Effector memory CD8-positive, alpha-beta T cell (primary cell): ENCODE results near the gene RBM6.
"Not testable (repeated sequence)": the region's sequence is repeated elsewhere in the genome, so short reads cannot be mapped to it uniquely, and the experiment has no call there.

Source experiments
- ATAC-seq: fragments of 150-1000 bp; cut with Tn5 transposase; replicated peaks from 2 replicates; pipeline ENCODE4 v1.10.0; 2021; ENCODE audit warnings: mild to moderate bottlenecking, moderate library complexity
- DNase-seq, 3 experiments: peaks; one replicate each; pipeline ENCODE4 v3.0.0; 2021
- H3K27ac Mint-ChIP-seq, 2 donors: one replicate each; pipeline ENCODE4 v1.8.0; 2022; ENCODE audit warnings: mild to moderate bottlenecking in 2 of 2, mixed read lengths in 2 of 2, moderate library complexity in 2 of 2
- H3K27me3 Mint-ChIP-seq, 2 donors: one replicate each; pipeline ENCODE4 v1.8.0; 2022; ENCODE audit warnings: mixed read lengths in 2 of 2
- H3K36me3 Mint-ChIP-seq: one replicate; pipeline ENCODE4 v1.8.0; 2022; ENCODE audit warnings: mild to moderate bottlenecking, moderate library complexity, mixed read lengths; ENCODE audit not compliant: insufficient read depth
- H3K4me1 Mint-ChIP-seq, 2 donors: one replicate each; pipeline ENCODE4 v1.8.0; 2022; ENCODE audit warnings: low read depth in 2 of 2, mixed read lengths in 2 of 2
- H3K4me3 Mint-ChIP-seq, 2 donors: one replicate each; pipeline ENCODE4 v1.8.0; 2022; ENCODE audit warnings: mild to moderate bottlenecking in 2 of 2, mixed read lengths in 2 of 2, moderate library complexity in 2 of 2
- H3K9me3 Mint-ChIP-seq, 2 donors: one replicate each; pipeline ENCODE4 v1.8.0; 2022; ENCODE audit warnings: mixed read lengths in 2 of 2

Gene RBM6

DNA sequence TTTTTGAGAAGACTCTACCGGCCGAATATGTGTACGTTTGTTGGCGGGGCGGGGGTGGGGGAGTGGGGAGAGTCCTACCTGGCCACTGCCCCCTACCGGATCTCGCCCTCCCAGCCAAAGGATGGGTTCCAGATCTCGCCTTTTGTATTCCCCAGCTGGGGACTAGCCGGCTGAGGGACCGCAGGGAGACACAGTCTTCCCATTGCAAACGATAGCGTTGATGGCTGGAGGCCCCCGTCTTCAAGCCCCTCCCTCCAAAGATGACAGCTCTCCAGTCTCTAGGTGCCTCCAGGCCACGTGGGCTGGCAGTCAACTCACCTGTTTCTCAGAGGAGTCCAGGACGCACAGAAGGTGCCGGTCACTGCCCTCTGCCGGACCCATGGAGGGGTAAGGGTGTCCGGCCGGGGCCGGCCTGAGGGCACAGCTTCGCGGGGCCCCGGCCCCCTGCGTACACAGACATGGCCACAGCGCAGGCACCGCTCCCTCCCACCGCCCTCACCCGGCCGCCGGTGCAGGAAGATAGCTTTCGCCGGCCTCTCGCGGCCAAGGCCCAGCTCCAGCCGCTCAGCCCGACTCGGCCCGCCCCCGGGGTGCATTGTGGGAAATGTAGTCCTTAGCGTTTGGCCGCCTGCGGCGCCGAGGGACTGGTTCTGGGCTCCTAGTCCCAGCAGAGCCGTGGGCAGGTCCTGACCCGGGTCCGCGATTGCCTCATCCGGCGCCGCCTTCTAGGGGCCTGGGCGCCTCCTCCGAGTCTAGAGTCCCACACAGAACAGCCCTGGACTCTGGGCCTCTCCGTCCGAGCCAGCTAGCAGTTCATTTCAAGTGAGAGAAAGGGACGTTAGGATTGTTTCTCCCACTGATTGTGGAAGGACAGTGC is 10.4 kb upstream of the RBM6 start, which contains the start of gene MON1A:
TSS of gene MON1A (minus strand) at position 521 of the 877 bp plus-strand sequence. CDS start 16,465 bp downstream, outside the sequence.
- ATAC-seq: peak; percentile 98
- Mint-ChIP-seq H3K9me3 (no peaks in the 10 kb centered on the region), H3K4me3 (peak within 1 kb of the TSS; percentile 81 to 85), H3K36me3 (no peaks in the 10 kb centered on the region), H3K27ac (peak within 1 kb of the TSS; percentile 89 to 91), H3K4me1 (peaks cover 17 to 24% of the 10 kb centered on the region in 2 donors), H3K27me3 (no peaks in the 10 kb centered on the region)
- peak; percentile 86 to 87 (median 86) for DNase-seq

DNA sequence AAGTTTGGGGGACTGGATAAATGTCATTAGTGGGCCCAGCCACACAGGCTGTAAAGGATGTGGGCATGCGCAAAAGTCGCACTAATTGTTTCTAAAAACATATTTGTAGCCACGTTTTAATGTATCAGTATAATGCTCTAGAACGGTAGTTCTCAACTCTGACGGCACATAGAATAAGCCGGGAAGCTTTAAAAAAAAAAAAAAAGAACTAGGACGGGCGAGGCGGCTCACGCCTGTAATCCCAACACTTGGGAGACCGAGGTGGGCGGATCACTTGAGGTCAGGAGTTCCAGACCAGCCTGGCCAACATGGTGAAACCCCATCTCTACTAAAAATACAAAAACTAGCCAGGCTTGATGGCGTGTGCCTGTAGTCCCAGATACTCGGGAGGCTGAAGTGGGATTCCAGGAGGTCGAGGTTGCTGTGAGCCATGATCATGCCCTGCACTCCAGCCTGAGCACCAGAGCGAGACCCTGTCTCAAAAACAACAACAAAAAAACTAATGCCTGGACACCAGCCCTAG is 9.7 kb upstream of the RBM6 start:
- ATAC-seq (no peak), DNase-seq (no peak)
- H3K4me3 Mint-ChIP-seq: peak overlapping the region; percentile 81 to 85
- peaks cover 17 to 24% of the 10 kb centered on the region in 2 donors for H3K4me1 Mint-ChIP-seq
- peak overlapping the region; percentile 89 to 91 for H3K27ac Mint-ChIP-seq
- H3K9me3 Mint-ChIP-seq: no peaks in the 10 kb centered on the region
- H3K27me3 Mint-ChIP-seq: no peaks in the 10 kb centered on the region
- H3K36me3 Mint-ChIP-seq: no peaks in the 10 kb centered on the region

DNA sequence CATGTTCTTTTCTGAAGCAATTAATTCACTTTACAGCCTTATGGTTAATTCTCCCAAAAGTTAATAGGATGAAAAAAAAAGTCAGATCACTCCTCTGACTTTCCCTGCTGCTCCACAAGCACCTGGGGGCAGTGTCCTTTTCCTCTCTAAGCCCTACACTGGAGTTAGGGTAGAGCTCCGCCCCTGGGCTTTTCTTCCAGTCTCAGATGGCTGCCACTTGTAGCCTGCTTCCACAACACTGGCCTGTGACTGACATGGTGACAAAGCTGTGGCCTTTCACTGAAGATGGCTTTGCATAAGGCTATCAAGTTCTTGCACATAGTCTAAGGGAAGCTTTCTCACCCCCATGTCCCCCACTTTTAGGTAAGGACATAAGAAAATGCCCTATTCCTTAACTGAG is 9.0 kb upstream of the RBM6 start:
- Mint-ChIP-seq H3K4me3 (peak overlapping the region in 1 of 2 donors; percentile 85), H3K27me3 (no peaks in the 10 kb centered on the region), H3K27ac (peak overlapping the region in 1 of 2 donors; percentile 59), H3K36me3 (no peaks in the 10 kb centered on the region), H3K9me3 (no peaks in the 10 kb centered on the region), H3K4me1 (peaks cover 17 to 21% of the 10 kb centered on the region in 2 donors)
- no peak for DNase-seq
- ATAC-seq: no peak

DNA sequence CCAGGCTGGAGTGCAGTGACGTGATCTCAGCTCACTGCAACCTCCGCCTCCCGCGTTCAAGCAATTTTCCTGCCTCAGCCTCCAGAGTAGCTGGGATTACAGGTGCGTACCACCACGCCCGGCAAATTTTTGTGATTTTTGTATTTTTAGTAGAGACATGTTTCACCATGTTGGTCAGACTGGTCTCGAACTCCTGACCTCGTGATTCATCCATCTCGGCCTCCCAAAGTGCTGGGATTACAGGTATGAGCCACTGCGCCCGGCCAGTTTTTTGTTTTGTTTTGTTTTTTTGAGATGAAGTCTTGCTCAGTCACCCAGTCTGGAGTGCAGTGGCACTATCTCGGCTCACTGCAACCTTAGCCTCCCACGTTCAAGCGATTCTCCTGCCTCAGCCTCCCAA is 7.7 kb upstream of the RBM6 start:
- not testable (repeated sequence) for H3K36me3 Mint-ChIP-seq, H3K4me3 Mint-ChIP-seq, H3K9me3 Mint-ChIP-seq, H3K27ac Mint-ChIP-seq, H3K27me3 Mint-ChIP-seq, DNase-seq, ATAC-seq
- H3K4me1 Mint-ChIP-seq: peaks cover 16 to 17% of the 10 kb centered on the region in 2 donors

DNA sequence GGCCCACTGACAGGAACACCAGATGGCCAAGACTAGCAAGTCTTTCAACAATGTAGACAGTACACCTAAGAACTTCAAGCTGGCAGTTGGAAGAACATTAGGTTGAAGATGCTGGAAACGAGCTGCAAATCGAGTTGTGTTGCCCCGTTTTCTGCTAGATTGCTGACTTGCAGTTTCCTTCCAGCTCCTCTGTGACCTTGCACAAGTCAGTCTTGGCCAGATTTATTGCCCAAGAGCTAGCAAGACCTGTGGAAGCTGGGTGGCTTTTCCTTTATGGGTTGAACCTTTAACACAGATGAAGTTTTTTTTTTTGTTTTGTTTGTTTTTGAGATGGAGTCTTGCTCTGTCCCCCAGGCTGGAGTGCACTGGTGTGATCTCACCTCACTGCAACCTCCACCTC is 2.9 kb upstream of the RBM6 start:
- ATAC-seq (no peak), DNase-seq (no peak)
- peaks cover 13% of the 10 kb centered on the region for H3K36me3 Mint-ChIP-seq
- H3K9me3 Mint-ChIP-seq: no peaks in the 10 kb centered on the region
- H3K4me3 Mint-ChIP-seq: no peak overlapping the region
- no peaks in the 10 kb centered on the region for H3K27me3 Mint-ChIP-seq
- H3K4me1 Mint-ChIP-seq: peaks cover 12 to 19% of the 10 kb centered on the region in 2 donors
- H3K27ac Mint-ChIP-seq: no peak overlapping the region

DNA sequence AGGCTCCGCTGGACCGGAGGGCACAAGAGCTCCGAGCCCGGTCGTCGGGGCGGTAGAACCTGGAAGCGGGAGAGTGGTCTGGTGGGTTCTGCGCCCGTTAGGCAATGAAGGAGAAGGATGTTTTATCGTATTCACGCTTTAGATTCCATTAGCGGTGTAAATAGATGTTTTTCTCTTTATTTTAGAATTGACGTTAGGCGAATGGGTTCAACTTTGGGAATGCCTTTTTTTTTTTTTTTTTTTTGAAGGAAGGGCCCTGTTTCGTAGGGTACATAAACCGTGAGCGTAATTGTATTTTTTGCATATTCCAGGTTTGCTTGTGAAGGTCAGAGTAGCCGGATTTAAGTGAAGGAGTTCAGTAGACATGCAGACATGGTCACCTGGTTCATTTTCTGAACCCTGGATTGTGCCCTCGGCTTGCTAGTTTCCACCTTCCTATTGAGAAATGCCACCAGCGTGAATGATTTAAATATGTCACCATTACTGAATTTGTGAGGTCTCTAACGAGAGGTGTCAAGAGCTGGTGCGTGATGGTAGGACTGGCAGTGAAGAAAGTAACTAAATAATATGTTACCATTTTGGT is 808 bp downstream of the RBM6 start:
- H3K36me3 Mint-ChIP-seq: peaks cover 37% of the 10 kb centered on the region

DNA sequence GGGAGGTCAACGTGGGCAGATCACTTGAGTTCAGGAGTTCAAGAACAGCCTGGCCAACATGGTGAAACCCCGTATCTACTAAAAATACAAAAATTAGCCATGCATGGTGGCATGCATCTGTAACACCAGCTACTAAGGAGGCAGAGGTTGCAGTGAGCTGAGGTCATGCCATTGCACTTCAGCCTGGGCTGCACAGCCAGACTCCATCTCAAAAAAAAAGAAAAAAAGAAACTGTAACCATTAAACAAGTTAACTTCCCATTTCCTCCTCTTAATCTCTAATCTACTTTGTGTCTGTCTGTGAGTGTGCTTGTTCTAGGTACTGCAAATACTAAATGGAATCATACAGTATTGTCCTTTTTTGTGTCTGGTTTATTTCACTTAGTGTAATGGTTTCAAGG is 2.7 kb downstream of the RBM6 start:
- Mint-ChIP-seq H3K27ac (peak overlapping the region in 1 of 2 donors; percentile 1), H3K4me1 (peaks cover 17 to 36% of the 10 kb centered on the region in 2 donors), H3K36me3 (peaks cover 54% of the 10 kb centered on the region), H3K27me3 (no peaks in the 10 kb centered on the region), H3K9me3 (no peaks in the 10 kb centered on the region), H3K4me3 (no peak overlapping the region)
- DNase-seq (no peak), ATAC-seq (no peak)

More for the DNA sequence above, 808 bp downstream of the RBM6 start:
- peaks cover 13 to 32% of the 10 kb centered on the region in 2 donors for H3K4me1 Mint-ChIP-seq
- H3K27me3 Mint-ChIP-seq: no peaks in the 10 kb centered on the region
- peak overlapping the region; percentile 97 to 100 for H3K27ac Mint-ChIP-seq
- no peaks in the 10 kb centered on the region for H3K9me3 Mint-ChIP-seq
- peak overlapping the region; percentile 98 to 99 for H3K4me3 Mint-ChIP-seq
- no peak for ATAC-seq
- no peak for DNase-seq

DNA sequence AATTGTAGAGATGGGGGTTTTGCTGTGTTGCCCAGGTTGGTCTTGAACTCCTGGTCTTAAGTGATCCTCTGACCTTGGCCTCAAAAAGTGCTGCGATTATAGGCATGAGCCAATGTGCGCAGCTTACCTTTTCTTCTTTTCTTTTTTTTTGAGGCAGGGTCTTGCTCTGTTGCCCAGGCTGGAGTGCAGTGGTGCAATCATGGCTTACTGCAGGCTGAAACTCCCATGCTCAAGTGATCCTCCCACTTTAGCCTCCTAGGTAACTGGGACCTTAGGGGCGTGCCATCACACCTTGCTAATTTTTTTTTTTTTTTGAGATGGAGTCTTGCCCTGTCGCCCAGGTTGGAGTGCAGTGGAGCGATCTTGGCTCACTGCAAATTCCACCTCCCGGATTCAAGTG is 13.0 kb downstream of the RBM6 start:
- Mint-ChIP-seq H3K4me3 (no peak overlapping the region), H3K9me3 (no peaks in the 10 kb centered on the region), H3K27ac (no peak overlapping the region), H3K36me3 (peaks cover 22% of the 10 kb centered on the region), H3K27me3 (no peaks in the 10 kb centered on the region), H3K4me1 (peaks cover 21 to 32% of the 10 kb centered on the region in 2 donors)
- DNase-seq (no peak), ATAC-seq (no peak)

DNA sequence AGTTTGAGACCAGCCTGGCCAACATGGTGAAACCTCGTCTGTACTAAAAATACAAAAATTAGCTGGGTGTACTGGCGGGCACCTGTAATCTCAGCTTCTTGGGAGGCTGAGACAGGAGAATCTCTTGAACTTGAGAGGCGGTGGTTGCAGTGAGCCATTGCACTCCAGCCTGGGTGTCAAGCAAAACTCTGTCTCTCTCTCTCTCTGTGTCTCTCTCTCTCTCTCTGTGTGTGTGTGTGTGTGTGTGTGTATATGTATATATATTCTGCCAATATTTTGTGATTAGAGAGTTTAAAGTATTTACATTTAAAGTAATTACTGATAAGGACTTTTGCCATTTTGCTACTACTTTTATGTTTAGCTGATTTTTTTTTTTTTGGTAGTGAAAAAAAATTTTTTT is 15.7 kb downstream of the RBM6 start:
- Mint-ChIP-seq H3K9me3 (no peaks in the 10 kb centered on the region), H3K27me3 (no peaks in the 10 kb centered on the region), H3K27ac (peak overlapping the region in 1 of 2 donors; percentile 29), H3K4me3 (peak overlapping the region in 1 of 2 donors; percentile 5), H3K36me3 (peaks cover 19% of the 10 kb centered on the region), H3K4me1 (peaks cover 13 to 22% of the 10 kb centered on the region in 2 donors)
- DNase-seq (no peak), ATAC-seq (no peak)

DNA sequence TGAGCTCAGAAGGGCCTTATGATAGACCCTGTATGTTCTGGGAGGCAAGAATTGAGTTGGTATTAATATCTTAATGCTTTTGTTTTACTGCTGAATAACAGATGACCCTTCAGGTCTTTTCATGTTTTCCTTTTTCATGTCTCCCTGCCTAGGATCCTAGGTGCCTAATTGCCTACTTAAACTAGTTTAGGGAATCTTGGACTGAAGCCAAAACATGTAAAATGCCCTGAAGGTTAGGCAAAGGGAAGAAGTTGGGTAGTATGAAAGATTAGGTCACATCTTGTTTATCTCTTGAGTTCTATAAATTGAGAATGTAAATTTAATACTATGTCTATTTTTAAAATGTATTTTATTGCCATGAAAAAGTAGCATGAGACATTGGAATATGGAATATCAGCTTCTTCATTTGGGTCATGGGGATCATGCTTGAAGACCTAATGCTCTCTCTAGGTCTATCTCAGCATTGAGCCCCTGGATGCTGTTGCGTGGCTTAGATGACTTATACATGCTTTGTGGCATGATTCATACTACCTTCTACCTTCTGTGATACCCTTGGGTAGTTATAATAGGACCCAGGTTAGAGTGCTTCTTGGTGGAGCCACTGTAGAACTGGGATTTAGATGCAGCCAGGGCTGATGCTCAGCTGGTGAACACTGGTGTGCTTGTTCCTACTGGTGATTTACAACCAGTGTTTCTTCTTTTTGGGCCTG is 26.4 kb downstream of the RBM6 start:
- ATAC-seq (no peak), DNase-seq (no peak)
- H3K4me1 Mint-ChIP-seq: peaks cover 7 to 12% of the 10 kb centered on the region in 2 donors
- no peaks in the 10 kb centered on the region for H3K9me3 Mint-ChIP-seq
- H3K27me3 Mint-ChIP-seq: no peaks in the 10 kb centered on the region
- H3K4me3 Mint-ChIP-seq: no peak overlapping the region
- H3K27ac Mint-ChIP-seq: no peak overlapping the region
- peaks cover 61% of the 10 kb centered on the region for H3K36me3 Mint-ChIP-seq

DNA sequence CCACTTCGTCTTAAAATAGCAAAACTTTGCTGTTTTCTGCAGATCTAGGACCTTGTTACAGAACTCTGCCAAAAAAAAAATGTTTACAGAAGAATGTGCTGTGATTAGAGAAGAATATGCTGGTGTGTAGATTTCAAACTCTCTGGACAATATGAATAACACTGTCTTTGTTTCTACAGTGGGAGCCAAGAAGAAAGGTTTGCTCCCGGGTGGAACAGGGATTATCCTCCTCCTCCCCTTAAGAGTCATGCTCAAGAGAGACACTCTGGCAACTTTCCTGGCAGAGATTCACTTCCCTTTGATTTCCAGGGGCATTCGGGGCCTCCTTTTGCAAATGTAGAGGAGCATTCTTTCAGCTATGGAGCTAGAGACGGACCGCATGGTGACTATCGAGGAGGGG is 27.3 kb downstream of the RBM6 start:
- peak overlapping the region in 1 of 2 donors; percentile 82 for H3K27ac Mint-ChIP-seq
- H3K36me3 Mint-ChIP-seq: peaks cover 65% of the 10 kb centered on the region
- ATAC-seq (no peak), DNase-seq (no peak)
- no peaks in the 10 kb centered on the region for H3K9me3 Mint-ChIP-seq
- H3K4me3 Mint-ChIP-seq: no peak overlapping the region
- H3K4me1 Mint-ChIP-seq: peaks cover 7 to 12% of the 10 kb centered on the region in 2 donors
- H3K27me3 Mint-ChIP-seq: no peaks in the 10 kb centered on the region

DNA sequence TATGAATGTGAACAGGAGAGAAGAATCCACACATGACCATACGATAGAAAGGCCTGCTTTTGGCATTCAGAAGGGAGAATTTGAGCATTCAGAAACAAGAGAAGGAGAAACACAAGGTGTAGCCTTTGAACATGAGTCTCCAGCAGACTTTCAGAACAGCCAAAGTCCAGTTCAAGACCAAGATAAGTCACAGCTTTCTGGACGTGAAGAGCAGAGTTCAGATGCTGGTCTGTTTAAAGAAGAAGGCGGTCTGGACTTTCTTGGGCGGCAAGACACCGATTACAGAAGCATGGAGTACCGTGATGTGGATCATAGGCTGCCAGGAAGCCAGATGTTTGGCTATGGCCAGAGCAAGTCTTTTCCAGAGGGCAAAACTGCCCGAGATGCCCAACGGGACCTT is 28.4 kb downstream of the RBM6 start:
- DNase-seq (no peak), ATAC-seq (no peak)
- Mint-ChIP-seq H3K4me3 (no peak overlapping the region), H3K36me3 (peaks cover 66% of the 10 kb centered on the region), H3K27me3 (no peaks in the 10 kb centered on the region), H3K27ac (peak overlapping the region in 1 of 2 donors; percentile 29), H3K9me3 (no peaks in the 10 kb centered on the region), H3K4me1 (peaks cover 7 to 12% of the 10 kb centered on the region in 2 donors)

DNA sequence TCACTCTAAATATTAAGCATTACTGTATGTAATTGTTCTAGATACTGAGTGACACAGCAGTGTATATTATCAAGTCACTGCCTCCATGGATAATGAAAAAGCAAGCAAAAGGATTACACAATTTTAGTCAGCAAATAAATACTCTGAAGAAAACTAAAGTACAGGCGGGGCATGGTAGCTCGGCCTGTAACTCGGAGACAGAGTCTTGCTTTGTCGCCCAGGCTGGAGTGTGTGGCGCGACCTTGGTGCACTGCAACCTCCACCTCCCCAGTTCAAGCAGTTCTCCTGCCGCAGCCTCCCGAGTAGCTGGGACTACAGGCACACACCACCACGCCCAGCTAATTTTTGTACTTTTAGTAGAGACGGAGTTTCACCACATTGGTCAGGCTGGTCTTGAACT is 32.7 kb downstream of the RBM6 start:
- Mint-ChIP-seq H3K4me1 (peaks cover 4 to 7% of the 10 kb centered on the region in 2 donors), H3K36me3 (peaks cover 72% of the 10 kb centered on the region), H3K27me3 (no peaks in the 10 kb centered on the region), H3K27ac (no peak overlapping the region), H3K9me3 (no peaks in the 10 kb centered on the region), H3K4me3 (no peak overlapping the region)
- DNase-seq (no peak), ATAC-seq (no peak)
